B cell (primary cell): ENCODE data around the gene ARHGAP15.

Experiments used
- CTCF ChIP-seq: fragments of 200-600 bp; IDR thresholded peaks from one replicate; pipeline ENCODE4 v1.8.0; 2022; ENCODE audit warnings: antibody characterized with exemption, mild to moderate bottlenecking
- EZH2 ChIP-seq: IDR thresholded peaks from 2 replicates; pipeline ENCODE4 v1.6.1; 2012; ENCODE audit warnings: borderline replicate concordance, low read depth, mild to moderate bottlenecking, moderate library complexity, low read length; ENCODE audit not compliant: insufficient read depth, poor library complexity, severe bottlenecking

DNA sequence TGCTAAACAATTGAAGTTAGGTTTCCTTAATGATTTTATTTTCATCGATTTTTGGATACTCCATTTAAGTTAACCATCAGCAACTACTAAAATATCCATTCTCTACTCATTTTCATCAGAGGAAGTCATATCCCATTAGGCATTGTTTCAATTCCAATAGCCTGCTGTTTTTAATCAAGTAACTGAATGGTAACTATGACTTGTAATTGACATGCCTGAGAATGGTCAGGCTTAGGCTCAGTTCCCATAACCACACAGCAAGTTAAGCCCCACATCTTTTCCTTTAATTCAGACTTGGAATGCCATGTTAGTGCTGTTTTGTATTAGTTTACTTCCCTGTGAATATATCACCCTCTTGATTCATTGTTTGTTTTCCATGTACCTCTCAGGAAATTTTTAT lies 398.8 kb downstream of the ARHGAP15 start:
- TF ChIP-seq CTCF (no peak), EZH2 (no peak)
